ENCODE results near the gene KRT82.

KRT82 gene

DNA sequence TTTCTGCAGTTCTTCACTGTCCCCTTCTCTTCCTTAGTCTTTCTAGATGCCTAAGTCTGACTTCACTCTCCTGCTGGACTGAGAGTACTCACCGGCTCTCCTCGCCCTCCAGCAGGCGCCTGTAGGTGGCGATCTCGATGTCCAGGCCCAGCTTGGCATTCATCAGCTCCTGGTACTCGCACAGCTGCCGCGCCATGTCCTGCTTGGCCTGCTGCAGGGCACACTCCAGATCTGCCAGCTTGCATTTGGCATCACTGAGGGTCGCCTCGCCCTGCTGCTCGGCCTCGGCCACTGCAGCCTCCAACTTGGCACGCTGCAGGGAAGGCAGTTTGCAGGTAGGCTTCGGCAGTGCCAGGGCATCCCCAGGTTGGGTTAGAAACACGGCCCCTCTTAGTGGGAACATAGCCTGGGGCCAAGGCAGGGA is 25.9 kb downstream of the KRT82 start:
- FAIRE-seq = no peak

DNA sequence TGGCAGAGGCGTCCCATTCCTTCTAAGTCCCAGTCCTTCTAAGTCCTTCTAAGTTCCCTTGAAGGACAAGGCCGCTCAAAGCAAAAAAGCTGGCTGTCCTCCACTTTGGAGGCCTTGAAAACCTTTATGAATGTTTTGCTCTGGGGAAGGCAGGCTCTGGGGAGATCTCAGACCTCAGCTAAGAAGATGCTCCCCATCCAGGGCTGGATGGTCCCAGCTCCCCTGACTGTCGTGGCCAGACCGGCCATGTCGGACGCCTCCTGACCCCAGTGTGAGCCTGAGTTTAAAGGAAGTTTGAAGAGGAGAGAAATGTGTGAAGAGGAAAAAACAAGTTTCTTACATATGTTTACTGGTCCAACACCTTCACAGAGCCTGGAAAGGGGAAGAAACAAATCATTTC is 26.6 kb downstream of the KRT82 start:
- no peak for FAIRE-seq

DNA sequence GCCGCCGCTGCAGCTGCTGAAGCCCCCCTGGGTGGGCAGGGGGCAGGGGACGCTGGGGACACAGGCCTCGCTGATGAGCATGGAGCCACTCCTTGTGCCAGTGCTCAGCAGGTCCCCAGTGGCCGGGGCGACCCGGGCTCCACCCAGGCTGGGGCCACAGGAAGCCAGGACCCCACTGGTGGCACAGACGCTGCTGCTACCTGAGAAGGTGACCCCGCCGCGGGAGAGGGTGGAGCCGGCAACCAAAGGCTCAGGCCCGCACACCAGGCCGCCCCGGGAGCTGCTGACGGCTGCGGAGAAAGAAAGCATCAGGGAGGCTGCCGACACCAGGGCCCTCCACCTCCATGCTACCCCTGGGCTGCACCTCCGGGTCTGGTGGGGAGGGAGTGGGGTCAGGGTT is 28.0 kb downstream of the KRT82 start:
- FAIRE-seq = no peak

DNA sequence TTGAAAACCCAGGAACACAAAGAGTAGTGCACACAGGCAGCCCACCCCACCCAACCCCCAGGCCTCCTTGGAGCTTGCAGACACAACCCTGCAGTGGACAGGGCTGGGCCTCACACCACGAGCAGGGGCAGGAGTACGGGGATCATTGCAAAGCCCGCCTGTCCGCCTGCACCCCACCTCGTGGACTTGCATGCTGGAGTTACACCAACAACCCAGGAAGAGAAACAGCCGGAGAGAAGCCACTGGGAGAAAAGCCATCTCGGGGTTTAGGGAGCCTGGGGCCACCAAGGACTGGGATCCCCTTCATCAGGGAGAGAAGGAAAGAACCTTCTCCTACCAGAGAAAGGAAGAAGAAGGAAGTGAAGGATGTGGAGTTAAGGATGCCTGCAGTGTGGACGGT is 28.9 kb downstream of the KRT82 start:
- no peak for FAIRE-seq

DNA sequence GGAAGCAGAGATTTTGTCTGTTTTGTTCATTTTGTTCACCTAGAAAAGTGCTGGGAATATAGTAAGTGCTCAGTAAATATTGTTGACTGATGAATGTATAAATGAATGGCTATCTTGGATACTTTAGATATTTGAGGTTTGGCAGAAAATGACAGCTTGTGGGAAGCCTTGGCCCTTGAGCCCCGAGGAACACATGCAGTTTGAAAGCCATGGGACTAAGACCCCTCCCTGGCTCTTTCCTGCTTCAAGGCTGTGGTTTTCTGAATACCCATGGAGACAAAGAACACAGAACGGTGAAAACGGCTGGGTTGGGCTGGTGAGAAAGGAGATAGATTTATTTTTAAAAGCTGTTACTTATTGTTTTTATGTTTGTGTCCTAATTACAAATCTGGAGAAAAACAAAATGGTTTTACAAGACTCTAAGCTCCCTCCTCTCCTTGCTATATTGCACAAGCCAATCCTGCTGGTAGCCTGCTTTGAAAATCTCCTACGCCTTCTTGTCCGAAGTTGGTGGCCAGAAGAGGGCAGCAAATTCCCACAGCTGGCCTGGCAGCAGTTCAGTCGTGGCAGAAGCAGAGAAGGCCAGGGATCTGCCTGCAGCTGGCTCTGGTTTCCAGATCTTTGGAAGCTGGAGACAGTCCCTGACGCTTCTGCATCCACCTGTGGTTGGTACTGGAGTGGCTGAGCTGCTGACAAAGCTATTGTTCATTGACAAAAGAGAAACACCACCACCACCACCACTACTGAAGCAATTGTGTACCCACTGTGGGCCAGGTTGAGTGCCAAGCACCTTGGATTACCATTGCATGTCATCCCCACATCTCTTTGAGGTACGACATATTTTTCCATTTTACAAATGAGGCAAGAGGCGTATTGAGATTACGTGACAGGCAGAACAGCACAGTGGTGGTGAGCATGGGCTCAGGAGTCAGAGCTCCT is 33.6 kb downstream of the KRT82 start:
- FAIRE-seq = no peak

DNA sequence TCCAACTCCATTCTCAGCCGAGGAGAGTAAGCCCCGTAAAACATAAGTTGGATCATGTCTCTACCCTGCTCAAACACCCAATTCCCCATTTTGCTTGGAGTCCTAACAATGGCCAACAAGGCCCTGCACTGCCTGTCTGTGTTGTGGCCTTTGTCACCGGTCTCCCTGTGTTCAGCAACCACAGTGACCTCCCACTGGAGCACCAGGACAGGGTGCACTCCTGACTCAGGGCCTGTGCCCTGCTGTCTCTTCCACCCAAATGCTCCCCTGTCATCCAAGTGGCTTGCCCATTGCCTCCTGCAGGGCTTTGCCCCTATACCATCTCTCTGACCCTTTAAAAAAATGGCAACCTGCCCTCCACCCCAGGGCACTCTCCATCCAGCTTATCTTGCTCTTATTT is 34.4 kb downstream of the KRT82 start:
- FAIRE-seq = no peak

DNA sequence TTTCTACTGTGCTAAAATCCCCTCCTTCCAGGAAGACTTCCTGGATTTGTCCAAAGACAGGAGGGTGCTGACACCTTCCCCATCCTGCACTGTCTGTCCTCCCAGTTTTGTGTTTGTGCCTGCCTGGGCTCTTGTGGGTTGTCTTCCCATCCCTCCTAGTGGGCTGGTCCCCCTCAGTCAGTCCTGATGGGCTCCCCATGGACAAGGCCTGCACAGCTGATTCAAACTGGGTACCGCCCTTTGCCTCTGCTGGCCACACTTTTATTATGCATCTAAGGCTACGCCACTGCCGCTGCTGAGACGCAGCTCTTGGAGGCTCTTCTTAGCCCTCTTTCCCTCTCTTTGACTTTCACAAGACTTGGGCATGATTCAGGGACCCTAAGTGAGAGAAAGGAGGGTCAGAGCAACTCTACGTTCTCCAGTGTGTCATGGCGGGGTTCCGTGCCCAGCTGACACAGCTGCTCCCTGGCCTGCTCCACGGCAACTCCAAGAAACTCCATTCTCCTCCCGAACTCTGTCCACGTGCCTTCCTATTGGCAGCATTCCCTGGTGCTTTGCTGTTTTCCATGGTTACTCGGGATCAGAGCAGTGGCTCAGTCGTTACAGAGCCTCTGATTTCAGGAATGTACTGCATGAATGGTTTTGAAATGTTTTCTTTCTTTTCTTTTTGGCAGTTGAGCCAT is 35.1 kb downstream of the KRT82 start:
- no peak for FAIRE-seq

DNA sequence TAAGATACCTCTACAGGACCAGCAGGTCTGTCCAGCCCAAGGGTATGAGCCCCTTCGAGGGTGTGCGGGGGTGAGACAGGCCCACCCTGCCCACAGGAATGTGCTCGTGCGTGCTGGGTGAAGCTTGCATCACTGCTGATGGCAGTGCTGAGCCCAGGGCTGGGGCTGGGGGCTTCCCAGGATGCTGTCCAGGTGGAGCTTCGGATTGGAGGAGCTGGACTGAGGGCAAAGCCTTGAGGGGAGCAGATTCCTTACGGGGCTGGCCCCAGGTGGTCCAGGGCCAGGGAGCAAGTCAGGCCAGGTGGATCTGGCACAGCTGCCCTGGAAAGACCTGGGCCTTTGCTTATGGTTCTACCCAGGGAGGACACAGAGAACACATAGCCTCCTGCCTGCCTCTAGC is 36.3 kb downstream of the KRT82 start:
- no peak for FAIRE-seq

DNA sequence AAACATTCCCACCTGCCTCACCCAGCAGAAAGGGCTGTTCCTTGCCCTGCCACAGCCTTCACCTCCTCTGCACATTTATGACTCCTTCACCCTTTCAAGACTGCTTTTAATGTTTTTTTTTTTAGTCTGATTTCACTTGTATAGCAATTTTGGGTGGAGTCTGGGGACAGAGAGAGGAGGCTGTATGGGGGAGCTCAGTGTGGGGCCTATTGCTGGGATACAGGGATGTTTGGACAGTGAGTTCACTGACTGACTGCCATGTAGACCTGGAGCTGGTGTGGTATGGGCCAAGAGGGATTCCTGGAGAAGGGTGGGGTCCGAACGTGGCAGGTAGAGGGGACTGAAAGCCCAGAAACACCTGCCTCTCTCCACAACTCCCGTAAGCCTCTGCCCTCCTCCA is 36.9 kb downstream of the KRT82 start:
- no peak for FAIRE-seq

DNA sequence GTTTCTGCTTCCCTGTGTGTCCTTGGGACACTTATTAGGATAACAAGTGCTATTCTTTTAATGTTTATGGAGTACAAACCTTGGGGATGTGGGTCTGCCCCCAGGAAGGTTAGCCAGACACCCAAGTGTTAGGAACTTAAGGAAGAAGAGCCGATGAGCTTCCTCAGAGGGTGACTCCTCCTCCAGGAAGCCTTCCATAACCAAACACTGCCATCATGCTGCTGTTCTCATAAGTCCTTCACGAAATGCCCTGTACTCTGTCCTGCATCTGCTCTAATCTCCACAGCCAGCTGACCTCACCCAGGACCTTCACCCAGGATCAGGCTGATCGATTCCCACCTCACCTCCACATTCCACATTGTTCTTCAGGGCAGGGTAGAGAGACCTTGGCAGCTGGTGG is 37.6 kb downstream of the KRT82 start:
- no peak for FAIRE-seq

DNA sequence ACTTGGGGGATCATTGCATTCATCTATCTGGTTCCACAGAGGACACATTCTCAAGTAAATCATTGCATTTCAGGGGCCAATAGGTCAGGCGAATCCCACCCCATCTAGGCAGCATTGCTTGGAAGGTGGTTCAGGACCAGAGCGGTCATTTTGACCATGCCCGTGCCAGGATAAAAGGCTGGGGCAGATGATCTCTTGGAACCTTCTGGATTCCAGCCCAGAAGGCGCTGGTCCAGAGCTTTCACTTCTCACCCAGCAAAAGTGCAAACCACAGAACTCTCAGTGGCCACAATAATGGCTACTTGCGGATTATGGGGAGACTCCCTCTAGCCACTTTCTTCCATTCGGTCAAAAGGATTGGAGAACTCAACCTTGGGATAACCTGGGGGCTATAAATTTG is 38.3 kb downstream of the KRT82 start:
- FAIRE-seq = no peak

DNA sequence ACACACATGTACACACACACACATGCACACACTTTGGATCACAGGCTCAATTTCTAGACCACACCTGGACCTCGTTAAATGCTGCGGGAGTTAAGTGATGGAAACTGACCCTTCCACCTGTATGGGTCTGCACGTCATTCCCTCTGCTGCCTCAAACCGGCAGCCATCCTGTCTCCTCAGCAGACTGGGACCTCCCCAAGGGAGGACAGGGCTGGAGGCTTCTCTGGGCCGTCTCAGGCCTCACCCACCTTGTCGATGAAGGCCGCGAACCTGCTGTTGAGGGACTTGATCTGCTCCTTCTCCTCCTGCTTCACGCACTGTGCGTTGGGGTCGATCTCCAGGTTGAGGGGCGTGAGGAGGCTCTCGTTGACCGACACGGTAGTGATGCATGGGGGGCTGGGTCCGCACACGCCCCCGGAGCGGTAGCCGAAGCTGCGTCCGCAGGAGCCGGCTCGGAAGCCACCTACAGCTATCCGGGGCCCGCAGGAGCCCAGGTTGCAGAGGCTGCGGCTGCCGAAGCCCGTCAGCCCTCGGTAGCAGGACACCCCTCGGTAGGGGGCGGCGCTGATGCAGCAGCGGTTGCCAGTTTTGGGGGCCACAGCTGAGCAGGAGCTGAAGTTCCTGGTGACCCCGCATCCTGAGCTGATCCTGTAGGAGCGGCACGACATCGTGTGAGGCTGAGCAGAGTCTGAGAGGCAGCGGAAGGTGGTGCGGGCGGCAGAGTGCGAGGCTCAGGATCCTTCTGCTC is 39.2 kb downstream of the KRT82 start, which contains the start of gene KRT85:
TSS of gene KRT85 (minus strand) at position 744 of the 748 bp plus-strand sequence. CDS start at position 668, 76 bp downstream.
- no peak for FAIRE-seq

DNA sequence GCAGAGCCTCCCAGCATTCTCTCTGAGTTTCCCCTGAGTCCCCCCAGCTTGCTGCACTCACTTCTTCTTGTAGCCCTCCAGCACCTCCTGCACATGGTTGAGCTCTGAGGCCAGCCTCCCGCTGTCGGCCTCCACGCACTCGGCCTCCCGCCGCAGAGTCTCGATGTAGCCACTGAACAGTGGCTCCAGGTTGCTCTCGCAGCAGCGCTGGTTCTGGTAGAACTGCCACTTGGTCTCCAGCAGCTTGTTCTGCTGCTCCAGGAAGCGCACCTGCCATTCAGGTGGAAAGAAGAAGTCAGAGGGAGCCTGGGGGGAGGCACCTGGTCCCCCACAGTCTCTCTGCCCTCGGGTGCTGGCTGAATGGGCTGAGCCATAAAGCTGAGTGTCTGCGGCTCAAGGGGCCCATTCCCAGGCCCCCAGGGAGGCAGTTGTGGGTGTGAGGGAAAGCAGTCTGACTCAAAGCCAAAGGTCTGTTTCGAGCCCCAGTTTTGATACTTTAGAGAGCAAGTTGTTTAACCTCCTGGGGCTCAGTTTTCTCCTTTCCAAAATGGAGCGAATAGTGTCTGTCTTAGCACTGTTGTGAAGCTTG is 41.1 kb downstream of the KRT82 start:
- no peak for FAIRE-seq

DNA sequence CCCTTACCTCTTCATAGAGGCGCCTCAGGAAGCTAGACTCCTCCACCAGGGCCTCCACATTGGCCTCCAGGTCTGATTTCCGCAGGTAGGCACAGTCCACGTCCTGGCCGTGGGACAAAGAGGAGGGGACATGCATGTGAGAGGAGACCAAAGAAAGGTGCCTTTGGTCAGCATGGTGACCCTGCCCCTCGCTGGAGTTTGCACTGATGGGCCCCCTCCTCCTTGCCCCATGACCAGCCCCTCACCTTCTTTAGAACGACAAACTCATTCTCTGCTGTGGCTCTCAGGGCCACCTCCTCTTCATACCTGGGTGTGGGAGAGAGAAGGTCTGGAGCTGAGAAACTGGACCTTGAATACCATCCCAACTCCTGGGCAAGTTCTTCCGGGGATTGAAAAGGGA is 42.1 kb downstream of the KRT82 start:
- FAIRE-seq = no peak

DNA sequence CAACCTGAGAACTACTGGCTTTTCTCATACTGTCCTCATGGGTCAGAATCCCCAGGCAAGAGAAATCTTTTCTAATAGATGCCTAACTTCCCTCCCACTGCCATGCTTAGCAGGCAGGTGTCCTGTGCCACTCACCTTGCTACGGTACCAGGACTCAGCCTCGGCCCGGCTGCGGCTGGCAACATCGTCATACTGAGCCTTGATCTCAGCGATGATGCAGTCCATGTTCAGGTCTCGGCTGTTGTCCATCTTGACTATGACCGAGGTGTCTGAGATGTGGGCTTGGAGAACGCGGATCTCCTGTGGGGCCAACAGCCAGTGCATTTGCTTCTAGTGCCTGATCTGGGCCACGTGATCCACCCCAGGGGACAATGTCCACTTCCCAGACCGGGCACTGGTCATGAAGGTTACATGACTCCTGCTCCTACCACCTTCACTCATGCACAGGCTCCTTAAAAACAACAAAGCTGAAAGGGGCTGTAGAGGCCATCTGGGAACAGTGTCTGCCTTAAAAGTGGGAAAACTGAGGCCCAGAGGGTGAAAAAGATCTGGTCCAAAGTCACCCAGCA is 42.9 kb downstream of the KRT82 start:
- no peak for FAIRE-seq

DNA sequence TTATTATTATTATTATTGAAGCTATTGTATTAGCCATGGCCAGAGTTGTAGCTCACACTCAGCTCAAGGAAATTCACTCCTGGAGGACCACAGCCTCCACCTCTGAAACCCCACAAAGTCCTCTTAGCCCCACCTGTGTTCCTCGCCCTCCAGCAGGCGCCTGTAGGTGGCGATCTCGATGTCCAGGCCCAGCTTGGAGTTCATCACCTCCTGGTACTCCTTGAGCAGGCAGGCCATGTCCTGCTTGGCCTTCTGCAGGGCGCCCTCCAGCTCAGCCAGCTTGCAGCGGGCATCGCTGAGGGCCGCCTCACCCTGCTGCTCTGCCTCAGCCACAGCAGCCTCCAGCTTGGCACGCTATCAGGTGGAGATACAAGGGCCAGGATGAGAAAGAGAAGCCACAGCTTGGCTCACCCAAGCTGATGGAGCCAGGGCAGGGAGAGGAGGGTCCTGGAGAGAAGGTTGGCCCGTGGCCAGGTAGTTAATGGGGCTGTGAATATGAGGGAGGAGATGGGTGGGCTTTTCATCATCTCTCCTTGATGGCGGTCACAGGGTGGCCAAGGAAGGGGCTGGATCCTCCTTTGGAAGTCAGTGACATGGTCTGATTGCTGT is 43.9 kb downstream of the KRT82 start:
- no peak for FAIRE-seq

DNA sequence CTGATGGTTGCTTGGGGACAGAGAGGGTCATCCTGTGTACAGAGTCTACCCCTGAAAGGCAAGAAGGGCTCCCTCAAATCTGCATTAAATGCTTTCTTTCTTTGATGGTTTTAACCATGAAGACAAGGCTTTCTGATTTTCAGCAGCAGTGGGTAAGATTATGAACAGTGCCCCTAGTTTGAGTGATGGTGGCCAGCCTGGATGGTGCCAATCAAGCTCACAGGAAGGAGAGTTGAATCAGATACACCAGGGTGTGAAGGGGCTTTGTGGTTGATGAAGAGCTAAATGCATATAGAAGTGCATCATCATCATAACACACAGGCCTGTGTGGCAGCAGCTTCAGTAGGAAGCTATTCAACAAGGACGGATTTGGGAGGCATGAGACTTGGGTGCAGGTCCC is 44.6 kb downstream of the KRT82 start:
- no peak for FAIRE-seq

DNA sequence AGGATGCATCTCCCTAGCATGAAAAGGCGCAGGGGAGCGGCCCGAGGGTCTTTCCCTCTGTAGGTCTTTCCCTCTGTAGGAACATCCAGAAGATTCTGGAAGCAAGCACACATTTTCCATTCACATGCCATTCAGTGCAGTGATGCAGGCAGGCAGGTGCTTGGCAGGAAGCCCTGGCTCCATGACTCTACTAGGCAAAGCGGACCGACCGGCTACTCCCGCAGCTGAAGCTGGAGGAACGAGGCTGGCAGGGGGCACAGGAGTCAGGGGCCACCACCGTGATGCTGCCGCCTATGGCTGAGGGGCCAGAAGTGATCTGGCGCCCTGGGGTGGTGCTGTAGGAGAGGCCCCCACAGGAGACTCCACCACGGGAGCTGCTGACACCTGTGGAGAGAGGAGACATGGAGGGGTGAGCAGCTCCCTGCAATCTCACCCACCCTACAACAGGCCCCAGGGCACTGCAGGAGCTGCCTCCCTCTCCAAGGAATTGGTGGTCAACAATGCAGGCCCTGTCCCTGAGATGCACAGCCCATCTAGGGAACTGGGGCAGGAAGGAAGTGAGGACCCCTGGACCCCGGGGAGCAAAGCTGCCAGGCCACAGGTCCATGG is 45.4 kb downstream of the KRT82 start:
- FAIRE-seq = no peak

DNA sequence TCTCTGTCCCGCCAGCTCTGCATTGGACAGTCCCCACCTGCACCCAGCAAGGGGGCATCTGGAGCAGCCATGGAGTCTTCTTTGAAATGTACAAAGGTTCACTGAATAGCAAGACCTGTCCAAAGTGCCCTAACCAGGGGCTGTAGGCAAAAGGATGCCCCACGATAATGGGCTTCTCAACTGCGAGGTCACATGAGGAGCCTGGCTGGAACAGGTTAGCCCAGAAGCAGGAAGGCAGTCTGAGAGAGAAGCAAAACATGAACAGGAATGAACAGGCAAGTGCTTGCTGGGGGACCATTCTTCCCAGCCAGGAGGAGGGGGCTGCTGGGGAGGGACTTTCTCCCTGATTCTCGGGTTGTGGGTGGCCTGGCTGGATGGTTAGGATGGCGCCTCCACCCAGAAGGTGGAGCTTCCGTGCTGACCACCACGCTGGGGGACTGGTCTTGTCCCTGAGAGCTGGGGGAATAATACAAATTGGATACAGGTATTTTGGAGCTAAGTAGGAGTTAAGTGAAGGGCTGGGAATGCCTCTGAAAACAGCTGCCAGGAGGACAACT is 46.0 kb downstream of the KRT82 start:
- no peak for FAIRE-seq

DNA sequence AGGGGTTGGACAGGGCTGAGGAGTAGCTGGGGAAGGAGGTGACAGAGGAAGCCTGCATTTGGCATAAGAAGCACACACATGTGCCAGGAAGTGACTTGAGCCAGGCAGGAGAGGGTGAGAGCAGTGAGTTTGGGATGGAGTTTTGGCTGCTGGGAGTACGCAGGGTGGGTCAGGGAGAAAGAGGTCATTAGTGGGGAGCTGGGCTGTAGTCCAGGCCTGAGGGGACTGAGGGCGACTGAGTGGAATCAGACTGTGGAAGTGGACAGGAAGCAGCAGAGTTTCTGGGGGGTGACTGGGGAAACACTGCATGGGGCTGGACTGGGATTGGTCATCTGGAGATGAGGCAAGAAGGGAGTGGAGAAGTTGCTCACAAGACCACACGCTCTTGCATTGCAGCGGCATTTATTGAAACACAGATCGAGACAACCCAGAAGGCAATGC is 46.5 kb downstream of the KRT82 start:
- no peak for FAIRE-seq

Data from colon (tissue), 2 donors.